ENCODE results near the gene HGD.

DNA sequence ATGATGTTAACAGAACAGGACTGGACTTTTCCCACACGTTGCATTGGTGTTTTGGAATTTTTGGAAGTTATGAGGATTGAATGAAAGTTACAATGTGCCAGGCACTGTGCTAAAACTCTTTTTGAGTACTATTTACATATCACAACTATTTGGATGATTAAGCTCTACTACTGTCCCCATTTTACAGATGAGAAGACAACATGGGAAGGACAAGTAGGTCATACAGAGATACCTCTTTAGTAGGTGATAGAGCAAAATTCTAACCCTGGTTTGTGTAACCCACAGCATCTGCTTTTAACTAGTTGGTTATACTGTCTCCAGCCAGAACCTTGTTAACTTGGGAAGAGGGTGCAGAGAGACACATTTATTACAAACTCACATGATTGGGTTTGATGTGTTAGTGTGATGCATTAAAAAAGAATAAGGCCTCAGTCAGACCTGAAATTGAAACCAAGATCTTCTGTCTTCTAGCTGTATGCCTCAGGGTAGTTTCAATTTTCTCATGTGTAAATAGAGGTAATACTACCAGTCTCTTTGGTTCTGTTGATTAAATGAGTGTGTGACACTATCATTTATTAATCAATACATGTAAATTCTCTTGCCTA is 84.5 kb downstream of the HGD start:
- TF ChIP-seq, protein P1, sequence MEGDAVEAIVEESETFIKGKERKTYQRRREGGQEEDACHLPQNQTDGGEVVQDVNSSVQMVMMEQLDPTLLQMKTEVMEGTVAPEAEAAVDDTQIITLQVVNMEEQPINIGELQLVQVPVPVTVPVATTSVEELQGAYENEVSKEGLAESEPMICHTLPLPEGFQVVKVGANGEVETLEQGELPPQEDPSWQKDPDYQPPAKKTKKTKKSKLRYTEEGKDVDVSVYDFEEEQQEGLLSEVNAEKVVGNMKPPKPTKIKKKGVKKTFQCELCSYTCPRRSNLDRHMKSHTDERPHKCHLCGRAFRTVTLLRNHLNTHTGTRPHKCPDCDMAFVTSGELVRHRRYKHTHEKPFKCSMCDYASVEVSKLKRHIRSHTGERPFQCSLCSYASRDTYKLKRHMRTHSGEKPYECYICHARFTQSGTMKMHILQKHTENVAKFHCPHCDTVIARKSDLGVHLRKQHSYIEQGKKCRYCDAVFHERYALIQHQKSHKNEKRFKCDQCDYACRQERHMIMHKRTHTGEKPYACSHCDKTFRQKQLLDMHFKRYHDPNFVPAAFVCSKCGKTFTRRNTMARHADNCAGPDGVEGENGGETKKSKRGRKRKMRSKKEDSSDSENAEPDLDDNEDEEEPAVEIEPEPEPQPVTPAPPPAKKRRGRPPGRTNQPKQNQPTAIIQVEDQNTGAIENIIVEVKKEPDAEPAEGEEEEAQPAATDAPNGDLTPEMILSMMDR (IDR thresholded peaks at IDR 0.05; ENCODE audit: low read depth, low read length) = no peak
- TF ChIP-seq EZH2phosphoT487 (IDR thresholded peaks at IDR 0.05; ENCODE audit: low read depth) = no peak

Data from OCI-LY3 (cell line).